ENCODE measurements around the gene BEST2.

BEST2 gene

GRCh38 chr19:12770922-12771321, 19.3 kb downstream of the BEST2 start:
- DNase-seq, result no peak

GRCh38 chr19:12772323-12772722, 20.7 kb downstream of the BEST2 start:
- no peak for DNase-seq

- no peak for DNase-seq
These were observed 22.0 kb downstream of the BEST2 start for GRCh38 chr19:12773571-12773970.

GRCh38 chr19:12774588-12775555, 23.3 kb downstream of the BEST2 start, which contains the start of gene HOOK2:
HOOK2 (minus strand) TSS chr19:12775552; CDS start chr19:12775449, 103 bp downstream.
- DNase-seq, result no peak

- peak; percentile 66 for DNase-seq
These were observed 25.8 kb downstream of the BEST2 start for GRCh38 chr19:12777217-12778016.

- DNase-seq, result no peak
These were observed 26.7 kb downstream of the BEST2 start for GRCh38 chr19:12778017-12778904.

GRCh38 chr19:12778905-12779161, 27.2 kb downstream of the BEST2 start:
- no peak for DNase-seq

GRCh38 chr19:12779162-12779993, 27.8 kb downstream of the BEST2 start:
- DNase-seq, result no peak

GRCh38 chr19:12782174-12782423, 30.5 kb downstream of the BEST2 start:
- no peak for DNase-seq

- DNase-seq, result peak; percentile 46
These were observed 31.1 kb downstream of the BEST2 start for GRCh38 chr19:12782424-12783290.

GRCh38 chr19:12783291-12783848, 31.8 kb downstream of the BEST2 start:
- DNase-seq, result no peak

GRCh38 chr19:12783849-12784393, 32.3 kb downstream of the BEST2 start:
- no peak for DNase-seq

GRCh38 chr19:12784394-12784870, 32.8 kb downstream of the BEST2 start:
- no peak for DNase-seq

GRCh38 chr19:12784871-12785430, 33.4 kb downstream of the BEST2 start:
- no peak for DNase-seq

GRCh38 chr19:12785431-12786031, 33.9 kb downstream of the BEST2 start:
- no peak for DNase-seq

GRCh38 chr19:12786141-12786870, 34.7 kb downstream of the BEST2 start:
- DNase-seq, result no peak

GRCh38 chr19:12786952-12787351, 35.4 kb downstream of the BEST2 start:
- DNase-seq, result no peak

- DNase-seq, result no peak
These were observed 35.9 kb downstream of the BEST2 start for GRCh38 chr19:12787458-12787857.

Data from NCI-H2227 treated with DMSO at 0.1 percent for 48 hours (cell line).